ENCODE results near the gene CDX1.

CDX1 gene

DNA sequence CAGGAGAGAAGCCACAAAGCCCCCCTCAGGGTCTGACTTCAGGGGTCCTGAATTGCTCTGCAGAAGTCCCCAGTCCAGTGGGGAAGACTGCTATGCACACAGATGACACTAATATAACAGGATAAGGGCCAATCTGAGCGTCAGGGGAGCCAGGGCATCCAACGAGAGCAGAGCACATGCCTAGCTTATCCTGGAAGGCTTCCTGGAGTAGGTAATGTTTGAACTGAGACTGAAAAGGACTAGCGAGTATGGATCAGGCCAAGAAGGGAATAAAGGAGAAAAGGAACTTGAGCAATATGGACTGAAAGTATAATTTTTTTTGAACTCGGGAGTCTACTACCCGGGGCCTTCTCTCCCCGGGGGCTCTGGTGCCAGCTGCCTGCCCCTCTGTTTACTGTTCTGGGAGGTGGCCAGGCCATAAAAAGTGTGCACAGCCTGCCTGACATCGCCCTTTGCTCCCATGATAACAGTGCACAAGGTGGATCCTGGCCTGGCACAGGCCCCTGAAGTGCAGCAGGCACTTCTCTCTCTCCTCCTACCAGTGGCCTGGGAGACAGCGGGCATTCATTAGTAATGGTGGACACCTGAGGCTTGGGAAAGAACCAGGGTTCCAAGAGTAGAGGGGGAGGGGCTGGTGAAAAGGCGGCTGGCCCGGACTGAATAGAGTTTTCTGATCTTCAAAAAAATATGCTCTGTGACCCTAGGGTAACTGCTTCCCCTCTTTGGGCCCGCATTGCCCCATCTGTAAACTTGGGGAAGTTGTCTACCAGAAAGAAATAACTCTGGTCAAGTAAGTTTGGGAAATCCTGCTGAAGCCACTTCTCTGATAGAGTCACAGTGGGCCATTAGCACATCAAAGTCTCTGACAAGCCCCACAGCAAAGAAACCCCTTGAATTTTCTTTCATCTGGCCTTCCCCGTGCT lies 18.7 kb downstream of the CDX1 start:
- no peak for DNase-seq

DNA sequence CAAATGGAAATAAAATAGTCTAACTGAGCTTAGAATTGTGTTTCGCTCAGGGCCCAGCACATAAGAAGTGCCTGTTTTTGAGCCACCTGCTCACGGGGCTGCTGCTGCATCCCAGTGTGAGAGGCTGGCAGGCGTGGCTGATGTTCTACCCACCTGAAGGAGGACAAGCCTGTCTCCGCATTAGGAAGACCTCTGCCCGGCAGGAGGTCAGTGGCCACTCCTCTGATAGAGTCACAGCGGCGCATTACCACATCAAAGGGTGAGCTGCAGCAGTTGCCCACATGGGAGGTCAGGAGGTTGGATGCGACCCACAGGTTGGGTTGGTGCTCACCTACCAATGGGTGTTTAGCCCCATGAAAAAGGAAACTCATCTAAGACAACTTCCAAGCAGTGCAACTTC lies 19.6 kb downstream of the CDX1 start:
- DNase-seq: no peak

DNA sequence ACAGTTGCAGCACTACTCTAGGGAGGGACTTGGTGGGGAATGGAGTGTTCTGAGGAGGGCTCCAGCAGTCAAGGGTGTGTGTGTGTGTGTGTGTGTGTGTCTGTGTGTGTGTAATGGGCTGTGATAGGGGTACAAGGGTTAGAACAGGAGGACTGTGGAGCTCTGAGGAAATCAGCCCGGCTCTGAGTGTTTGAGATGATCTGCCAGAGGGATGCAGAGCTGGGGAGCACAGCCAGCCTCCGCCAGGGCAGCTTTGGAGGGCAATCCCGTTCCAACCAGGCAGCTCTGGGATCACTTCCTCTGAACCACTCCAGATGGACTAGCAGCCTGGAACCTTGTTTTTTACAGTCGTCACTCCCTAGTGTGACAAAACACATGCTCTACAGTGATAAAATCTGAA lies 20.3 kb downstream of the CDX1 start:
- no peak for DNase-seq

DNA sequence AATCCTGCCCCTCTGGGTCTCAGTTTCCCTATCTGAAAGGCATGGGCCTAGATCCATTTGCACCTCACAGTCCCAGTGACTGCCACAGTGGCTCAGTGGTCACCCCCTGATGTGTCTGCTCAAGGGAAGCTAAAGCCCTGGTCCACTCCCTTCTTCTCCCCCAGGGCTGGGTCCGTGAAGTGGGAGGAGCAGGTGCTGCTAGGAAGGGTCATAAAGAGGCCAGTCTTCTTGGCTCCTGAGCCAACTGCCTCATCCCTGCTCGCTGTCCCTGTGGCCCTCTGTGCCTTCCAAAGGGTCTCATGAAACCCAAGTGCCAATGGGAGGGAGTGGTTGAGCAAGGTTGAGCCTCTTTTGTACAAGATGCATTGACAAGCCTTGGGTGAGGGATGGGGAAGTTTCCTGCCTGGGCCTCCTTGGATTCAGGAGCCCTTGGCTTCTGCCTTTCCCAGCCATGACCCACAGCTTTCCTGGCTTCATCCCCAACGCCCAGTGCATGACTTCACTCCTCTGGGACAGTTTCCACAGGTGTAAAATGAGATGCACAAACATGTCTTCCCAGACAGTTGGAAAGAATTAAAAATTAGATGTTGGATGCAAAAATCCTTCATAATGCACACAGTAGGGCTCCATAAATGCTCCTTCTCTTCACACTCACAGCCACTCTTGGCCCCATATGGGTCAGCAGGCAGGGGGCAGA lies 21.7 kb downstream of the CDX1 start:
- no peak for DNase-seq

DNA sequence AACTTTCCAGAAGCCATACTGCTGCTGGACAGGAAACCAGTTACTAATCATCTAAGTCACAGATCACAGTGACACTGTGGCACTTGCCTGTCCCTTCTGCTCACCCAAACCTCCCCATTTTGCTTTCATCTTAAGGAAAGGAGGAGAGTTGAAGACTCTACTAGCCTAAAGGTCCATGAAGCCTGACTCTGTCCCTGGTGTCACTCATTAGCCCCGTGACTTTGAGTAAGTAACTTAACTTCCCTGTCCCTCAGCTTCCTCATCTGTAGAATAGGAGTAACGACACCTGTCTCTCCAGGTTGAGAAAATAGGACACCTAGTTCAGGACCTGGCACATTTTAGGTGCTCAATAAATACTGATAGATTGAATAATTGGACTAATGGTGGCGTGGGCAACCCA lies 22.7 kb downstream of the CDX1 start:
- DNase-seq: no peak

DNA sequence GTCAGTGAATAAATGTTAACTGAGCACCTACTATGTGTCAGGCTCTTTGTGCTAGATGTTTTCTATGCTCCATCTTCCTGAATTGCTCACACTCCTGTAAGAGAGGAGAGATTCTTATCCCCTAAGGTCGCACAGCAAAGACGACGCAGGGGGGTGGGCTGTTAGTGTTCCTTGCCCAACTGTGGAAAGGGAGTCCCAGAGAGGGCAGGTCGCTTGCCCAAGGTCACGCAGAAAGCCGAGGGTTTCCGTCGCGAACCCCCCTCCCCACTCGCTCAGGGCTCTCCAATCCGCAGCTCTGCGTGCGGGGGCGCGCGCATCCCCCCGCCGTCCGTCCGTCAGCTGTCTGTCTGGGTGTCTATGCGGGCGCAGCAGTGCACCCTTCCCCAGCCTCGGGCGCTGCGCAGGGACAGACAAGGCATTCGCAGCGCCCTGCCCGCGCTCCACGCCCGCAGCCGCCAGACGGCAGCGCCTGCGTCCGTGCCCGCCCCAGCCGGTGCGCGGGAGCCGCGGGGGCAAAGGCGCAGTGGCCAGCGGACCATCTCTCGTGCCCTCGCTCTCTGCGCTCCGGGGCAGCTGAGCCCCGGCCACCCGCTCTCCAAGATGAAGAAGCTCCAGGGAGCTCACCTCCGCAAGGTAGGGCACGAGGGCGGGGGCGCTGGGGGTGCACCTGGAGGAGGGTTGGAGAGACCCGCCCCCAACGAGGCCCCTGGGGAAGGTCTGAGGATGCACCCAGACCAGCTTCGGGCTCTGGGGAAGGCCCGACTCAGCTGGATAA lies 23.3 kb downstream of the CDX1 start, which contains the start of gene SLC6A7:
Gene SLC6A7, plus strand, starts transcription at position 335 of the 775 bp plus-strand sequence. Its CDS starts 266 bp downstream, at position 601.
- DNase-seq: no peak

DNA sequence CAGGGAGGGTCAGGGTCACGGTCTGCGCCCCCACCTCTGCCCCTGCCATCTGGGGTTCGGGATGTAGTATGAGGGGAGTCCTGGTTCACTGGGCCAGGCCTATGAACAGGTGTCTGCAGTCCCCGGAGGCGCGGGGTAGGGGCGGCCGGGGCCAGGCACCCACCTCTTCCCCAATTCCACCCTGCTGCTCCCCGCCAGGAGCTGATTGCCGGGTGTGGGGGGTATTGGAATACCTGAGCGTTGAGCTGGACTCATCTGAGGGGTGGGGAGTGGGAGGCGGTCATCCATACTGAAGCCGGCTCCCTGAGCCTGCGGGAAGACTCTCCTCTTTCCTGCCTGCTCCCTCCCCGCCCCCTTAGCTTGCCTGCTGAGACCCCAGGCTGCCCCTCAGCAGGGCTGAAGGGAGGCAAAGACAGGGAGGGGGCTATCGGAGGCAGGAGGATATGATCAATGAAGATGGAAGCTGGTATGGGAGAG lies 24.0 kb downstream of the CDX1 start:
- no peak for DNase-seq

DNA sequence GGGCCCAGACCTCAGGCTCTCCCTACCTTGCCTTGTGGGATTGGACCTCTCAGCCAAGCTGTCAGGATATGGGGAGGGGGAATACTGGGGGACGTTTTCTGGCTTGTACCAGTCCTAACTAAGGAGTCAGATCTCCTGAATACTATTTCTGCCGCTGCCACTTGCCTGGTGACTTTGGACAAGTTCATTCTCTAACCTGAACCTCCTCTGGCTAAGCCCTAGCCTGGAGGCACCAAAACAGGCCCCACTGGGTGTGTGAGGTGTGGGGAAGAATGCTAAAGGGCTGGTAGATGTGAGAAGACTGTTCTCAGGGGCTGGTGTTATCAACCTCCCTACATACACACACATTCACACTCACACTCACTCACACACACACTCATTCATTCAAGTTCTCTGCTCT lies 24.4 kb downstream of the CDX1 start:
- DNase-seq: no peak

DNA sequence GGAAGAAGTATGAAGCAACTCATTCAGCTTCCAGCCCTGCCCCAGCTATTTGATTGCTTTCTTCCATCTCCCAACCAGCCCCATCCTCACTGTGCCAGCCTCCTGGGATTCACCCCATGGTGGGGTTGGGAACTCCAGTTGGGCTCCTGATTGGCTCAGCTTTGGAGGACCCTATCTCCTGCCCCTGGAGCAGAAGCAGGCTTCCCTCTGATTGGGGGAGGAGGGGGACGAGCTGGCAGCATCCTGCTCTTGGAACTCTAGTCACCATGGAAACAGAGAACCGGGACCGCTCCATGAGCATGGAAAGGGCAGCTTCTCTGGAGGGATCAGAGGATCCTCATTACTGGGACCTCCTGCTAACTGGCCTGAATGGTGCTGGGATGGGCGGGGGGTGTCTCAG lies 25.9 kb downstream of the CDX1 start:
- DNase-seq: no peak

DNA sequence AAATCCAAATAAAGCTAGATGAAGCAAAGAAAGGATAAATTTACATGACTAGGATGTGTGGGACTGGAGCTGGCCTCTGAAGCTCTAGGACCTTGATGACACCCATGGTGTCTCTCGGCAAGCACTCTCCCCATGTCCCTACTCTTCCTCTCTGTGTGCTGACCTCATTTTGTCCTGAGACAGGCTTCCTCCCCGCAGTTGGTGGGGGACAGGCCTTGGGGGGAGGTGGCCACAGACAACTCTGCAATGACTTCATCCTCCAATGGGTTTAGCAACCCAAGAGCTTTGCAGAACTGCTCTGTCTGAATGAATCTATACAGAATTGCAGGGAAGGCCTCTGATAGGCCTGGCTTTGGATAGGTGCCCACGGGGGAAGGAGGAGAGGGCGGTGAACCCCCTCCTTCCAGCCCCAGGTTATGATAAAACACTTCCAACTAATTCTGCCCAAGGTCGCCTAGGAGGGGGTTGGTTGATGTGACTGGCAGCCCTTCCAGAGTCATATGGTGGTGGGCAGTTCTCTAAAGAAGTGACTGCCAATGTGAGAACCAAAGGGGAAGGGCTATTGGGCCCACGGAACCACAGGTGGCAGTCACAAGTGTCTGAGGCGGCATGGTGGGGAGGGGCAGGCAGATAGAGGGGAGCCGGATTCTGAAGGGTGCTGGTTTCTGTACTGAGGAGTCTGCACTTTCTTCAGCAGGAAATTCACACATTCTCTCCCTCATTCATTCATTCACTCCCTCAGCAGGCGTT lies 29.3 kb downstream of the CDX1 start:
- DNase-seq: no peak

DNA sequence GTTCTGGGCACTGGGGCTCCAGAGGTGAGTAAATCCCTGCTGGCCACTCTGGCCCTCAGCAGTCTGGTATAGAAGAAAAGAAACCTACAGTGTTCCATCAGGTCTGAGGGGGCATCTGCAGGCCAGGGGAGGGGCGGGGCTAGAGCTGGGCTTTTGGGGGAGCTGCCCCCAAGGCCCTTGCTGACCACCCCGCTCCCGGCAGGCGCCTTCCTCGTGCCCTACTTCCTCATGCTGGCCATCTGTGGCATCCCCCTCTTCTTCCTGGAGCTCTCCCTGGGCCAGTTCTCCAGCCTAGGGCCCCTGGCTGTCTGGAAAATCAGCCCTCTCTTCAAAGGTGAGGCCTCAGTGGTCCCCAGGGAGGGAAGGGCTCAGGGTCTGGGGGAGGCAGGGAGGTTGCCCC lies 29.9 kb downstream of the CDX1 start:
- no peak for DNase-seq

DNA sequence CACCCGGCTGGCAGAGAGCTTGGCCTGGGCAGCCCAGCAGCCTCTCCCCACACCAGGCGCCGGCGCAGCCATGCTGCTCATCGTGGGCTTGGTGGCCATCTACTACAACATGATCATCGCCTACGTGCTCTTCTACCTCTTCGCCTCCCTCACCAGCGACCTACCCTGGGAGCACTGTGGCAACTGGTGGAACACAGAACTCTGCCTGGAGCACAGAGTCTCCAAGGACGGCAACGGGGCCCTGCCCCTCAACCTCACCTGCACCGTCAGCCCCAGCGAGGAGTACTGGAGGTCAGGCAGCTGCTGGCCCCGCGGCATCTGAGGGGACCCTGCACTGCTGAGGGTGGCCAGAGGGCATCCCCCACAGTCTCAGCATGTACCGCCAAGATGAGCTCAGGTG lies 30.4 kb downstream of the CDX1 start:
- DNase-seq: no peak

DNA sequence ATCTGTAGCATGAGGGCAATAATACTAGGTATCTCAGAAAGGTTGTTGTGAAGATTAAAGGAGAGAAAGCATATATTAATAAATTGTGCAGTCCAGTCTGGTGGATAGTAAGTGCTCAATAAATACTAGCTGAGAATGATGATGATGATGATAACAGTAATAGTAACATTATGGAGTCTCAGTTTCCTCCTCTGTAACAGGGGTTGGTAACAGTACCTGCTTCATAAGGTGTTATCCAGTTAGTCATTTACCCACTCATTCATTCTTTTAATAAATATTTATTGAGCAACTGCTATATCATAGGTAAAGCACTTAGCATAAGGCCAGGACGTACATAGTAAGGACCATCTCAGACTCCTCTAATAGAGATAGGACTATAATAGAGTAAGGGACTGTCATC lies 30.9 kb downstream of the CDX1 start:
- no peak for DNase-seq

DNA sequence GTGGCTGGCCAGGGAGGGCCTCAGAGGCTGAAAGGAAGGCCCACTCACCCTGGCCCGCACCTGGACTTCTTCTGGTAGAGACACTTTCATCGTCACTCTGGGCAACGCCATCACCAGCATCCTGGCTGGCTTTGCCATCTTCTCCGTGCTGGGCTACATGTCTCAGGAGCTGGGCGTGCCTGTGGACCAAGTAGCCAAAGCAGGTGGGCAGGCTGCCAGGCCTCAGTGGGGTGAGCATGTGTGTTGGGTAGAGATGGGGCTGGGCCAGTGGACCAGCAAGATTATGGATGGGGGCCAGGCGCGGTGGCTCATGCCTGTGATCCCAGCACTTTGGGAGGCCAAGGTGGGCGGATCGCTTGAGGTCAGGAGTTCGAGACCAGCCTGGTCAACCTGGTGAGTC lies 35.9 kb downstream of the CDX1 start:
- DNase-seq: no peak

DNA sequence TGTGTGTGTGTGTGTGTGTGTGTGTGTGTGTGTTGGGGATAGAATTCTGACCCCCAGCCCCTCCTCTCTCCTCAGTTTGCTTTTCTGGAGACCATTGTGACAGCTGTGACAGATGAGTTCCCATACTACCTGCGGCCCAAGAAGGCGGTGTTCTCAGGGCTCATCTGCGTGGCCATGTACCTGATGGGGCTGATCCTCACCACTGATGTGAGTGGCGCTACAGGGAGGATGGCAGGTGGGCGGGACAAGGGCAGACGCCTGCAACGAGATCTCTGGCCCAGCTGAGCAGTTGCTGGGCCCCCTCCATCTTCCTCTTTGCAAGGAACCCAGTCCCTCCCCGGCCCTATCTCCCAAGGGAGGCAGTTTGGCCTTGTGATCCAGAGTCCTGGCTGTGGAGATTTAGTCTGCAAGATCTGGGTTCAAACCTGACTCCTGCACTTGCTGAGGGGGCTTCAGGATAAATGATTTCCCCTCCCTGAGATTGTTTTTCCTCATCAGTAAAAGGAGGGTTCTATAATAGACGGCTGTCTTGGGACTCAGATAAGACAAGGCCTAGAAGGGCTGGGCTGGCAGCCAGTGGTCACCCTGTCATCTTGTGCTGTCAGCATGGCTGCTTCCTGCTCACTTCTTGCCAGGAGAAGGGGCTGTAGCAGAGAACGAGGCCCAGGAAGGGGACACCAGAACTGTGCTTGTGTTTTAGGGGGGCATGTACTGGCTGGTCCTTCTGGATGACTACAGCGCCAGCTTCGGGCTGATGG lies 37.4 kb downstream of the CDX1 start:
- DNase-seq: no peak

DNA sequence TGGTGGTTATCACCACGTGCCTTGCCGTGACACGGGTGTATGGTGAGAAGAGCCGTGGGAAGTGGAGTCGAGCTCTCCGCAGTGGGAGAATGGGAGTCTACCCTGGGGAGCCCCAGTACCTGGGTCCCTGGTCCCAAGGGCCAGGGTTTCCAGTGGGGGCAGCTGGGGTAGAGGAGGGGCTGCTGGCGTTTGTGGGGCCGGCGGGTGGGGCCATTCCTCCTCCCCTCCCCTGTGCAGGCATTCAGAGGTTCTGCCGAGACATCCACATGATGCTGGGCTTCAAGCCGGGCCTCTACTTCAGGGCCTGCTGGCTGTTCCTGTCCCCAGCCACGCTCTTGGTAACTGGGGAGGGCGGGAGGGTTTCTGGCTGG lies 38.0 kb downstream of the CDX1 start:
- no peak for DNase-seq

DNA sequence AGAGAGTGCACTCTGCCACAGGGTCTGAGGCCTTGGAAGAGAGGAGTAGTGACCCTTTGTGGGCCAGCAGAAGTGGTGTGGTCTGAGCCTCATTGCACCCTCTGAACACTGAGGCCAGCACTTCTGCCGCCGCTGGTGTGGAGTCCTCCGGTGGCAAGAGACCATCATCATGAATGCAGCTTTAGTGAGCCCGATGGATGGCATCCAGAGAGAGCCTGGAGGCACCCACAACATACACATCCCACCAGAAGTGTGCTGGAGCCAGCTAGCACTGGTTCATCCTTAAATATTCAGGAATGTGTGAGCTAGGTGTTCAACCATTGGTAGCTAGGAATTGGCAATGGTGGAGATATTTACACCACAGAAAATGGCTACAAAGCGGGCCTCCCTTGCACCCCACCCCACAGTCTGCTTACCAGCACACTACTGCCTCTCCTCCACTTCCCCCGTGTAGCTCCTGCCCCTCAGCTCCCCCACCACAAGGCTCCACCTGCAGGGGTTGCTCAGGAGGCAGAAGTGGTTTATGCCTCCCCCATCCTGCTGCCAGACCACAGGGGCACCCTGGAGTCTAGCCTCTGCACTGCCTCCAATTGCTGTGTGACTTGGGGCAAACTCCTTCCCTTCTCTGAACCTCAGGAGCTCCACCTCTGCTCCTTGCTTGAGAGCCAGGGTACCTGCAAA lies 39.7 kb downstream of the CDX1 start:
- DNase-seq: no peak

DNA sequence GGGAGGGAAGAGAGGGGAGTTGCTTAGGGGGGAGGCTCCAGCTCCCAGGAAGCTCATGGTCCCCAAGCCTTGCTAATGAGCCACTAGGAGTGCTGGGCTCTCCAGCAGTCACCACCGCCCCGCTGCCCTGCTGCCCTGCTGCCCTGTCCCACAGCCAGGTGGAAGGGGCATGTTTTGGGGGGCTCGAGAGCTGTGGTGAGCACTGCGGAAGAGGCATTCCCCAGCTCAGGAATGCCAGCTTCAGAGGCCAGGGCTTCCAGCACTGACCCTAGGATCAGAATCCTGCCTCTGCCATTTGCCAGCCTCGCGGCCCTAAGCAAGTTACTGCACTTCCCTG lies 40.2 kb downstream of the CDX1 start:
- no peak for DNase-seq

DNA sequence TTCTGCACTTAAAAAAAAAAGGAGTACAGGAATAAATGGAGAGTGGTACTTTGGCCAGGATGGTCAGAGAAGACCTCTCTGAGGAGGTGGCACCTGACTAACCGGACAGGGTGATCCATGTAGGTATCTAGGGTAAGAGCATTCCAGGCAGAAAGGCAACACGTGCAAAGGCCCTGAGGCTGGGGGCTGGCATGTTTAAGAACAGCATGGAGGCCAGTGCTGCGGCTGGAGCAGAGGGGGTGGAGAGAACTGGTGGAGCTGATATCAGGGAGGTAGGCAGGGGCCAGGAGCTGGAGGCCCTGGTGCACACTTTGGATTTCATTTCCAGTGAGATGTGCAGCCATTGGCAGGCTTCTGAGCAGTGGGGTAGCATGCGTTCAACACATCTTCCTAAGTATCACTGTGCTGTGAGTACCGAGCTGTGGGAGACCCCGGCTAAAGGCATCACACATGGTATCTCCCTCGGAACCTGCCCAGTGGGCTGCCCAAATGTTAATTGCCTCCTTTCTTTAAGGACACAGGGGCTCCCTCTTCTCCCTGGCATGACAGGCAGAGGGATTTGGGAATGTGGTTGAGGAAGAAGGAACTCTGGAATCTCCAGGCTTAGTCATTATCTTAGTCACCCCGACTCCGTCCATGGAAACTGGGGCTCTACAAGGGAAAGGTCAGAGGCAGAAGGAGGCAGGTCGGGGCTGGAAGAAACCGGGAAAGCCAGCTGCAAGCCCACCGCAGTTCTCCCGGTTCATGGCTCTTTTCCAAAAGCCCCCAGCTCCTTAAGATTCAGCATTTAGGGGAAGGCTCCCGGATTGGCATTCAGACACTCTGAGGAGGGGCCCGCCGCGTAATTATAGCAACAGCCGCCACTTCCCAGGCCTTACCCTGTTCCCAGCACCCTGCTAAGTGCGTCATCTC lies 41.9 kb downstream of the CDX1 start:
- DNase-seq: no peak

DNA sequence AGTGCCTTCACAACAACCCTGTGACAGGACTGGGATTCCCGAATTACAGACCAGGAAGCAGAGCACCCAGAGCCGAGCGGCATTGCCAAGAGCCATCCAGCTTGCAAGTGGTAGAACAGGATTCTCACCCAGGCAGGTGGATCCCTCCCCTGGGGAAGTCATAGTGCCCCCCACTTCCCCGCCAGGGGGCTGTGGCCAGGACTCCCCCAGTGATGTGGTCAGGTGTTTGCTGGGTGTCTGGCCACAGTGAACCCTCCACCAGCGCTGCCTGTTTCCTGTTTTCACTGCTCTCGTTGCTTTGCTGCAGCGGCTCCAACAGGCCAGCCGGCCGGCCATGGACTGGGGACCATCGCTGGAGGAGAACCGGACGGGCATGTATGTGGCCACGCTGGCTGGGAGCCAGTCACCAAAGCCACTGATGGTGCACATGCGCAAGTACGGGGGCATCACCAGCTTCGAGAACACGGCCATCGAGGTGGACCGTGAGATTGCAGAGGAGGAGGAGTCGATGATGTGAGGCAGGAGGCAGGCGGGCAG lies 42.6 kb downstream of the CDX1 start:
- no peak for DNase-seq
